Hippocampal formation (tissue), 2 donors: ENCODE measurements around the gene ANKRD27.
A peak's percentile ranks its signal among the peaks of the same experiment; 100 is the strongest.
"Not testable (repeated sequence)": the region's sequence is repeated elsewhere in the genome, so short reads cannot be mapped to it uniquely, and the experiment has no call there.

Experiments
- DNase-seq, 2 donors: peaks; one replicate each; lab custom pipeline; 2025; lab: John Stamatoyannopoulos, UW

Gene ANKRD27

DNA sequence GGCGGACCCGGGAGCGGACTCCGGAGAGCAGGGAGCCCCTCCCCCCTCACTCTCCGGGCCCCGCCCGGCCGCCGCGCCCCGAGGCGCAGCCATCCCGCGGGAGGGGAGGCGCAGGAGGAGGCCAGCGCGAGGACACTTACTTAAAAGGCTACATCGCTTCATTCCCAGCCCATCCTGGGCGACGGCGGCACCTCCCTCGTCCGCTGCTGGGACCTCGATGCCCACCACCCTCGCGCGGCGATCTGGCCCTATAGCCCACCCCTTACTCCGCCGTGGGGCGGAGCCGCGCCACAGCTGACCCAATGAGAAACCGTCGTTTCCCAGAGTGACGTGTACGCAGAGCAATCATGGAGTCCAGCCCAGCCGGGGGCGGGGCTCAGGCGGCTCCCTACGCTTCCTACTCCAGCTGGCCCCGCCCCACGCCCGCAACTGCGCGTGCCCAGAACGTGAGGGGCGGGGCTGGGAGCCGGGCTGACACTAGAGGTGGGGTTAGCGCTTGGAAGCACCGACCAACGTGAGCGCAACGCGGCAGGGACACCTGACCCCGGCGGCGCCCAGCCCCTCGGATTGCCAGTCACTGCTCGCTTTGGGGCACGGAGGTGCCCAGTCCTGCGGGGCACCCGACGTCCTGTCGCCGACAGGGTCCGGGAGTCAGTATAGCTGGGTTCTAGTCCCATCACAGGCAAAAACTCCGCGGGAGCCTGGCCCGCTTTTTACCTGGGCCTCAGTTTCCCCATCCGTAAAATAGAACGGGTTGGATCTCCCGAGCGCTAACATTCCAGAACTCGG is at the start of gene ANKRD27:
ANKRD27 (minus strand) TSS at position 250 of the 789 bp plus-strand sequence. CDS start 16,165 bp downstream, outside the sequence.
- DNase-seq: peak; percentile 97 to 98

DNA sequence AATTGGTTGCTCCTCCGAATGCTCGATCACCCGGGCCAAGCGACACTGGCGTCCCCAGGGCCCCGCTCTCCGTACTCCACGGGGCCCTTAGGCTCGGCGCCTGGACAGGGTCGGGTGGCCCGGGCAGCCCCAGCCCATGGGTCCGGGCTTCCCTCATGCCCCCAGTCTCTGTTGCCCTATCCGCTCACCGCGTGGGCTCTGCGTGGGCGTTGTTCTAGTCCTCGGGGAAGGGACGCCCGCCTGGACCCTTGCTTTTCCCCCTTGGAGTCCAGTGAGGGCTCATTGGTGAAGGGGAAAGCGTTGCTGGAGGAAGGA is 45.9 kb upstream of the ANKRD27 start:
- DNase-seq: no peak

DNA sequence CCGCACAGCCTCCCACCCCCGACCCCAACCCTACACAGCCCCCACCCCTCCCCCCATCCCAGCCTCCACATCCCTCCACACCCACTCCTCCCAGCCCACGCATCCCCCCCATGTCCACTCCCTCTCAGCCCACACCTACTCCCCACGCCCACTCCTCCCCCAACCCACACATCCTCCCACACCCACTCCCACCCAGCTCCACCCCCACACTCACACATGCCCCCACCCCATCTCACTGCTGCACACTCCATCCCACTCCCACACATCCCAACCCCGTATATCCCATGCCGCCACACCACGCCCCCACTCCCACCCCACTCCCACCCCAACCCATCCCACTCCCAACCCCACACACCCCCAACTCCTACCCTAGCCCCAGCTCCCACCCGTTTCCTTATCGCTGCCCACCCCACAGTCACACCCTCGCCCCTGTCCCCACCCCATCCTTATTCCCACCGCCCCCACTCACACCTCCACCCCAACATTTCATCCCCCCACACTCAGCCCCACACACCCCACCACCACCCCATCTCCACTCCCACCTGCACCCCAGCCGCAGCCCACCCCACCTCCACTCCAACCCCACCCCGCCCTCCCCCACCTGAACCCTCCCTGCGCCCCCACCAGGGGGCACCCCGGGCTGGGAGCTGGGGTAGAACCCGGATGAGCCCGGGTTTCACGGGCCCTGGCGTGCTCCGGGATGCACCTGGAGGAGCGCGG is 45.4 kb upstream of the ANKRD27 start:
- no peak for DNase-seq

DNA sequence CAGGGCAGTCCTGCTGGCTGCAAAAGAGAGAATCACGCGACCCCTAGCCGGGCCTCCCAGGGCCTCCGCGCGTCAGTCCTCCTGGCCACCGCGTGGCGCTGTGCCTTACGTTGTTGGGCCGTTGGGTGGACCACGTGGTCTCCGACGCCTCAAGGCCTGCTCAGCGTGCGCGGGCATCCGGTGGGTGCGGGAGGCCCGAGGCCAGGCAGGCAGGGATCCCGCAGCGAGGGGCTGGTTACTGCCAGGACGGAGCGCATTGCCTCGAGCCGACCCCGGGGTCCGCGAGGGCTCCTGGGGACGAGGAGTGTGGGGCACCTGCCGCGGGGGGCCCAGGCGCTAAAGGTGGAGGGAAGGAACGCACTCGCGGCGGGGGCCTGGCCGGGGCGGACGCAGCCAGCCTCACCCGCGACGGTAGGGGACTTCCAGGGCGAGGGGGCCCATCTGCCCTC is 44.7 kb upstream of the ANKRD27 start, which contains the start of gene TDRD12:
TDRD12 (plus strand) TSS at position 157 of the 449 bp plus-strand sequence. CDS start 306 bp downstream, outside the sequence.
- DNase-seq: no peak

DNA sequence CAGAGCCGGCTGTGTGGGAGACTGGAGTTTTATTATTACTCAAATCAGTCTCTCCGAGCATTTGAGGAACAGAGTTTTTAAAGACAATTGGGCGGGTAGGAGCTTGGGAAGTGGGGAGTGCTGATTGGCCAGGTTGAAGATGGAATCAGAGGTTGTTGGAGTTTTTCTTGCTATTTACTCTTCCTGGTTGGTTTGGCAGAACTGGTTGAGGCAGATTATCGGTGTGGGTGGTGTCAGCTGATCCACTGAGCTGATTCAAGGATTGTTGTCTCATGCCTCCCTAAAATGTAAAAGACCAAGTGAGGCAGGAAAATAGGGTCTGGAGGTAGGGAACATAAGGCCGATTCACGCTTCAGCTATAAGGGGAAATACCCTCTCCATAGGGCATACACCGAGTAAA is 43.3 kb upstream of the ANKRD27 start:
- DNase-seq: no peak

DNA sequence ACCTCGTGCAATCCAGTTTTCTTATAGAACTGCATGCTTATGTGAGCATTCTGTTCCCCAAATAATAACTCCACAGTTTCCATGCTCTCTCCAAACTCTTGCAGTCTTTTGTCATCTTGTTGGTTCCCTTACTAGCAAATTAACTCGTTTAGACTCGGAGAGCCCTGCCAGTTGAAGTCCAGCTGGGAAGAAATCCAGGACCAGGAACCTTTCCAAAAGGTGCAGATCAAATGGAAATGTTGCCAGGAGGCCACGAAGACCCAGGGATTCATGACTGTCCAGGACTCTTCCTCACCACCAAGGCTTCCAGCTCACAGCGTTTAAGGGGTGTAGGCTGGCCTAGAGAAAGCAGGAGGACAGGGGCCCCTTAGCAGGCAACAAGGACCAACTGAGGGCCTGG is 42.5 kb upstream of the ANKRD27 start:
- no peak for DNase-seq

DNA sequence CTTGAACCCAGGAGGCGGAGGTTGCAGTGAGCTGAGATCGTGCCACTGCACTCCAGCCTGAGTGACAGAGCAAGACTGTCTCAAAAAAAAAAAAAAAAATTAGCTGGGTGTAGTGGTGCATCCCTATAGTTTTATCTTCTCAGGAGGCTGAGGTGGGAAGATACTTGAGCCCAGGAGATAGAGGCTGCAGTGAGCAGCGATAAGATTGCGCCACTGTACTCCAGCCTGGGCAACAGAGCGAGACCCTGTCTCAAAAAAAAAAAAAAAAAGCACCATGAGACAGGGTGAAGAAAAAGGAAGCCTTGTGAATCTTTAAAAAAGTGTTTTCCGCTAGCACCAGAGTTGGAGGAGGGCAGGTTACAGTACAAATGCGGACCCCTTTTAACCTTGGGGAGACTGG is 41.2 kb upstream of the ANKRD27 start:
- not testable (repeated sequence) for DNase-seq

DNA sequence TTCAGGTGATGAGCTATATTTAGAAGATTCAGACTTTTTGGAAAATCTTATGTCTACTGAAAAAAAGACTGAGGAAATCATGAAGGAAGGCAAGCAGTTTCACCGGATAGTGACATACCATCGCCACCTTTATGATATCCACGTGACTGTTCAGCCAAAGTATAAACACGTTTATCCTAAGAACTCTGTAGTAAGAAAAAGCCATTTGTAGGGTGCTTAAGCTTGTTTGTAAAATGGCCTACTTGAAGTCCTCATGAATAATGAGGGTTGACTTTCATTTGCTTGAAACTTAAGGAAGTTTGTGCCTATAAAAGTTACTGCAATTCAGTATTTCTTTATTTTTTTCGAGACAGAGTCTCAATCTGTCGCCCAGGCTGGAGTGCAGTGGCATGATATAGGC is 36.8 kb upstream of the ANKRD27 start:
- no peak for DNase-seq

DNA sequence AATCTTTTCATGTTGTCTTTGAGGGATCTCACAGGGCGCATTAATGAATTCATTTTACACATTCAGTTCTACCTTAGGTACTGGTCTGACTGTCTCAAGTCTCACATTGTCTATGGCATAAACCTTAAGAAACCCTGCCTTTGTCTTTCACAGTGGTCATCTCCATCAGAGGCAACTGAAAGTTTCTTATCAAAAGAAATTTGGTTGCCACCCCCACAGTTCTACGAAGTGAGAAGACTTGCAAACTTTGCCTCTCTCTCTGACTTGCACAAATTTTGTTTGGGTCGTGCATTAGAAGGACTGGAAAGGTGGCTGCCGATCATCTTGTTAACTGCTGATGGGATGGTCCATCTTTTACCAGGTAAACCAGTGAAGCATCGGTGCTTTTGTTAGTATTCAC is 34.1 kb upstream of the ANKRD27 start:
- no peak for DNase-seq

DNA sequence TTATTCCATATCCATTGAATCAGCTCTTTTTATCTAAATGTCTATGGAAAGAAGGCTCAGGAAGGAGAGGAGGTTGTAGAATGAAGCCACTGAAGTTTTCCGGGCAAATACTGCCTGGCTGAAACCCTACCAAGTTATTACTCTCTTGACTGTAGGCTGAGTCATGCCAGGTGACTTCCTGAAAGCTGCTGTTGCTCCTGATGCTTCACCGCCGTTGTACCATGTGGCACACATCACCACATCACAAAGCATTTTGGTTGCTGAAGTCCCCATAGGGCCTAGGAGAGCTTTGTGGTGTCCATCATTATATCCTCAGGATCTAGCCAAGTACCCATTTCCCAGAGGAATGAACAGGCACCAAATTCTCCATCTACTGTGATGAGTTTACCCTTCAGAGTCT is 33.5 kb upstream of the ANKRD27 start:
- DNase-seq: no peak

DNA sequence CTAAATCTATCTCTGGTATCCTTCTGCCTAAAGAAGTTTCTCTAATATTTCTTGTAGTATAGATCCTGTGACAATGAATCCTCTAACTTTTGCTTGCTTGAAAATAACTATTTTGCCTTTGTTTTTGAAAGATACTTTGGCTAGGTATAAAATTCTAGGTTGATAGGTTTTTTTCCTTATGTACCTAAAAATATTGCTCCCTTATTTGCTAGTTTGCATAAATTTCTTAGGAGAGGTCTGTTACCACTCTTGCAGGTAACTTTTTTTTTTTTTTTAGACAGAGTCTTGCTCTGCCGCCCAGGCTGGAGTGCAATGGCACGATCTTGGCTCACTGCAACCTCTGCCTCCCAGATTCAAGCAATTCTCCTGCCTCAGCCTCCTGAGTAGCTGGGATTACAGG is 29.0 kb upstream of the ANKRD27 start:
- not testable (repeated sequence) for DNase-seq

DNA sequence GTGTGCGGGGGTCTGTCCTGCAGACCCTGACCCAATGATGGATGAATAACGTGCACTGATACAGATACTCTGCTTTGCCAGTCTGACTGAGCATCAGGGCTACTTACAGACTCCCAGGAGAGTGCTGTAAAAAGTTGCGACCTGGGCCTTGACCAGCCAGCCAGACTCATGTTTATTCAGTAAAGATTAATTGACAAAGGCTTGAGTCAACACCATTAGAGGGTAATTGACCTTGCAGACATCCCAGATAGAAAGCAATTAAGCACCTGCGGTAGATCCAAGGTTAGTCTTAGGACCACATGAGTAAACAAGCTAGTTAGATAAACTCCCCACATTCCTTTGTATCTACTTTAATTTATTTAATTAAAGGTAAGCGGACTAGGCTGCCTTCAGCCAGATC is 27.0 kb upstream of the ANKRD27 start:
- DNase-seq: no peak

DNA sequence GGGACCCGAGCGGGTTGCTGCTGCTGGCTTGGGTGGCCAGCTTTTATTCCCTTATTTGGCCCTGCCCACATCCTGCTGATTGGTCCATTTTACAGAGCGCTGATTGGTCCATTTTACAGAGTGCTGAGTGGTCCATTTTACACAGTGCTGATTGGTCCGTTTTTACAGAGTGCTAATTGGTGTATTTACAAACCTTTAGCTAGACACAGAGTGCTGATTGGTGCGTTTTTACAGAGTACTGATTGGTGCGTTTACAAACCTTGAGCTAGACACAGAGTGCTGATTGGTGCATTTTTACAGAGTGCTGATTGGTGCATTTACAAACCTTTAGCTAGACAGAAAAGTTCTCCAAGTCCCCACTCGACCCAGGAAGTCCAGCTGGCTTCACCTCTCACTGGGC is 25.1 kb upstream of the ANKRD27 start:
- not testable (repeated sequence) for DNase-seq

DNA sequence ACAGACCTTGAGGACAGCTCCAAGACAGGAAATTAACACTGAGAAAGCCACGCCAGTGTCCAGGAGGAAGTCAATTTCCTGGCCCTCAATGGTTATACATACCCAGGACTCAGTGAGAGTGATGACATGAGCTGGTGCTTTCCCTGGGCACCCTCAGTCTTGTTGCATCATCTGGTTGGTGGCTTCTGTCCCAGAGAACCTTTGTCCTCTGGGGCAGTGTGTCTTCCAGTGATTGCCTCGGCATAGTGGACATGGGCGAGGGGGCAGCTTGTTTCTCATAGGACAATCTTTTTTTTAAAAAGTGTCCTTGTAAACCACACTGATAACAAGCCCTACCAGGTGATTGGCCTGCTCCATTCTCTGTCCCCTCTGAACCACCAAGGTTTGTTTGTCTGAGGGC is 21.8 kb upstream of the ANKRD27 start:
- not testable (repeated sequence) for DNase-seq

DNA sequence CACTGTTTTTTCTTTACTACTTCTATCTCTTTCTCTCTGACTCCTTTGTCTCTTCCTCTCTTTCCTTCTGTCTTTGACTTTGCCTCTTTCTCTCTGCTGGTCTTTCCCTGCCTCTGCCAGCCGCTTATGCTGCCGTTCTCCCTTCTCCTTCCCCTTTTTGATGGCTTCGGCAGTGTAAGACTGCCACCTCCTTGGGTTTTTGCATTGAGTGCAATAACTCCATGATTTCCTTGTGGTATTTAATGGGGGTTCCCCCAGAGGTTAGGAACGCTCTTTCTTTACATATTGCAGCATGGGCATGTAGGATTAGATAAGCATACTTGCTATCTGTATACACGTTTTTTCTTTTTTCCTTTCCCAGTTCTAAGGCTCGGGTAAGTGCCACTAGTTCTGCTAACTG is 20.5 kb upstream of the ANKRD27 start:
- DNase-seq: not testable (repeated sequence)

DNA sequence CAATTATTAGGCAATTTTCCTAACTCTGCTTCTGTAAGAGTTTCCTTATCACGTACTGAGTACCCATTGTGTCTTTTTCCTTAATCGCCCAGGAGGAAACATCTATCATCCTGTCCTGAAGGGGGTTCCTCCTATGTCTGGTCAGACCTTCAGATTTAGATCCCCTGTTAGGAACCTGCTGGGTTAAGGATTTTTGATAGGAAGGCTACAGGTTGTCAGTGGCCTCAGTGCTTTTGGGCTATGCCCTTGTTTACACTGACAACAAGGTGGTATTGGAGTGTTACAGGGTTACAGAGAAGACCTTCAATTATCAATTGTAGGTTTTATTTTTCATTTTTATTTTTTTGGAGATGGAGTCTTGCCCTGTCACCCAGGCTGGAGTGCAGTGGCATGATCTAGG is 19.9 kb upstream of the ANKRD27 start:
- not testable (repeated sequence) for DNase-seq

DNA sequence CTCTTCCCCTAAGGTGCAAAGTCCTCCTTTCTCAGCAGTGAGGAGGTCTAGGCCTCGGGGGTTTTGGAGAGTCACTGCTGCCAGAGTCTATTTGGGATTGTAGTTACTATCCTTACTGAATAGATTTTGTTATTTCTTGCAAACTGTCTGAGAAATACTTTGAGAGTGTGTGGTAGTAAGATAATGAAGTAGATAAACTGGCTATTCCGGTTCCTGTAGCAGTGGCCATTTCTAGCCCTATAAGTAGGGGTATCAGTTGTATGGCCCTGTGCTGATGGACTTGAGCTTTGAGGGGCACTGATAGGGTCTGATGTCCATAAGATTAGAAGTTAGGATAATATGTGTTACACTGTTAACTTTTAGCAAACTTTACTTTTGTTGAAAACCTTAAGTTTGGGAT is 19.3 kb upstream of the ANKRD27 start:
- DNase-seq: not testable (repeated sequence)

DNA sequence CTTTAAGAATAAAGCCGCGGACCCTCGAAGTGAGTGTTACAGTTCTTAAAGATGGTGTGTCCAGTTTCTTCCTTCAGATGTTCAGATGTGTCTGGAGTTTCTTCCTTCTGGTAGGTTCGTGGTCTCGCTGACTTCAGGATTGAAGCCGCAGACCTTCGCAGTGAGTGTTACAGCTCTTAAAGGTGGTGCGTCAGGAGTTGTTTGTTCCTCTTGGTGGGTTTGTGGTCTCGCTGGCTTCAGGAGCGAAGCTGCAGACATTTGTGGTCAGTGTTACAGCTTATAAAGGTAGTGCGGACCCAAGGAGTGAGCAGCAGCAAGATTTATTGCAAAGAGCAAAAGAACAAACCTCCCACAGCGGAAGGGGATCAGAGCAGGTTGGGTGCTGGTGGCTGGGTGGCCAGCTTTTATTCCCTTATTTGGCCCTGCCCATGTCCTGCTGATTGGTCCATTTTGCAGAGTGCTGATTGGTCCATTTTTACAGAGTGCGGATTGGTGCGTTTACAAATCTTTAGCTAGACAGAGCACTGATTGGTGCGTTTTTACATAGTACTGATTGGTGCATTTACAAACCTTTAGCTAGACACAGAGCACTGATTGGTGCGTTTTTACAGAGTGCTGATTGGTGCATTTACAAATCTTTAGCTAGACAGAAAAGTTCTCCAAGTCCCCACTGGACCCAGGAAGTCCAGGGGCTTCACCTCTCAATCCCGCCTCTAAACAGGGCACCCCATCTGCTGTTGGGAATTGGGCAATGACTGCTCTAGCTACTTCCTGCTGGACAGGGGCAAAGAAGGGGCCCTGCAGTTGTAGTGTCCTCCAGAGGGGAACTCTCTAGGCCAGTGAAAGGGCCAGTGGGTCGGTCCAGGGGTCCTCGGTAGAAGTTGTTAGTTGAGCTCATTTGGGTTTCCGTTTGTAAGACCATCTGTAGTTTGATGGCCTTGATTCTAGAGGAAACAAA is 18.4 kb upstream of the ANKRD27 start:
- not testable (repeated sequence) for DNase-seq

DNA sequence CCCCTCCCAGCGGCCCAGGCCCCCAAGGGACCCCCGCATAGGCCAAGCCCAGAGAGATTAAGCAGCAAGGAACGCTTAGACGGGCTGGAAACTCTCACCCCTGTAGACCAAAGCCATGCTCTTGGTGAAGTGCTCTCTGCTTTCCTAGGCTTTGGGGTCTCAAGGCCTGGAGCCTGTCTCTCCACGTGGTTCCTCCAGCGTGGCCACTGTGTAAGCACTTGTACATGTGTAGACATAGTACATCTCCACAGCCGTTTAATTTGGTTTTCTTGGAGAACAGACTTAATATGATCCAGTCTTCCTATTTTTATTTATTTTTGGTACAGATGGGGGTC is 17.7 kb upstream of the ANKRD27 start:
- DNase-seq: no peak

DNA sequence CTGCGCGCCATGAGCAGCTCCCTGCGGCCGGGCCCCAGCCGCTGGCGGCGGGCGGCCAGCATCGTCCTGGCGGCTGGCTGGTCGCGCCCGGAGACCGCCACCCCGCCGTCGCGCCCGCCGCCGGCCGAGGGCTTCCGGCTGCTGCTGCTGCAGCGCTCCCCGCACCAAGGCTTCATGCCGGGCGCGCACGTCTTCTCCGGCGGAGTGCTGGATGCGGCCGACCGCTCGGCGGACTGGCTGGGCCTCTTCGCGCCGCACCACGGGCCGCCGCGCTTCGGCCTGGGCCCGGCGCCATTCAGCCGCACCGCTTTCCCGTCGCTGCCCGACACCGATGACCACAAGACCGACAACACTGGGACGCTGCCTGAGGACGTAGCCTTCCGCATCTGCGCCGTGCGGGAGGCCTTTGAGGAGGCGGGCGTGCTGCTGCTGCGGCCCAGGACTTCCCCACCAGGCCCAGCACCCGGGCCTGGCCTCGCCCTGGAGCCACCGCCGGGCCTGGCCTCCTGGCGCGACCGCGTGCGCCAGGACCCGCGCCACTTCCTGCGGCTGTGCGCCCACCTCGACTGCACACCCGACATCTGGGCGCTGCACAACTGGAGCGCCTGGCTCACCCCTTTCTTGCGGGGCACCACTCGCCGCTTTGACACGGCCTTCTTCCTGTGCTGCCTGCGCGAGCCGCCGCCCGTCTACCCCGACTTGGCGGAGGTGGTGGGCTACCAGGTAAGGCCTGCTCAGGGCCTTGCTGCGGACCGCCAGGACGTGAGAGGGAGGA is 17.2 kb upstream of the ANKRD27 start:
- DNase-seq: peak; percentile 25 to 59

DNA sequence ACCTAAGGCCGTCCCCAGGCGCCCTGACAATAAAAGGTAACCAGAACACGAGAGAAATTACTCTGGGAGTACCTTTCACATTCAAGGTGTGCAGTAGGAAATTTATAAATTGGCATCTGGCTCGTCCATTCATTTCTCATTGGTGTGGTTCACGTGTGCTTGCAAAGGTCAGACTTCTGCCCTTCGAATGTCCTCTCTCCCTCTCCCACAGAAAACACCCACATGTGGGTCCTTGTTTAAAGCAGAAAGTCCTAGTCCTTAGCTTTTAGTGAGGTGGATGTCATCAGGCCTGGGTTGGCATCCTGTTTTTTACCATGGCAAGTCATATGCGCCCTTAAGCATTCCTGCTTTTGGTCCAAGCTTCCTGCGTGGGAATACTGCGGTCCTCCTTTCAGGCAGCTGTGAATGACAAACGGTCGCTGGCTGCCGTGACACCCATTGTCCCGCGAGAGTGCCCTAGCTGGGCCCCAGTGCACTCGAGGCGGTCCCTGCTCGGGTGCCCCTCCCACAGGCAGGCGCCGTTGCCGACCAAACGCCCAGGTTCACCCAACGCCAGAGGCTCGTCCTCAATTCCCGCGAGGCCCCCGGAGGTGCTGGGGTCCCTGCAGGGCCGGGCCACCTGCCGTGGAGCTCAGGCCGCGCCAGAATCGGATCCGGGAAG is 16.4 kb upstream of the ANKRD27 start, which contains the start of gene NUDT19:
NUDT19 (plus strand) TSS at position 531 of the 661 bp plus-strand sequence. CDS start 140 bp downstream, outside the sequence.
- peak; percentile 66 to 83 for DNase-seq
